ENCODE data around the gene LRRC14B.

- no peak for TF ChIP-seq CTCF (IDR thresholded peaks at IDR 0.05; ENCODE audit: insufficient read depth, low read depth, low read length)
- no peak for TF ChIP-seq EZH2 (IDR thresholded peaks at IDR 0.05; ENCODE audit: insufficient read depth, low read length)
Measured at GRCh38 chr5:225334-225733, 34.0 kb downstream of the LRRC14B start.
